ENCODE measurements around the gene PHKG2. TPM values are rescaled to one million over a fixed set of nuclear protein-coding genes. Genes with fewer than 3 reads are reported as not detected.

PHKG2 gene
- total RNA-seq, 1 donor from 2014 or later = 42.4 TPM

DNA sequence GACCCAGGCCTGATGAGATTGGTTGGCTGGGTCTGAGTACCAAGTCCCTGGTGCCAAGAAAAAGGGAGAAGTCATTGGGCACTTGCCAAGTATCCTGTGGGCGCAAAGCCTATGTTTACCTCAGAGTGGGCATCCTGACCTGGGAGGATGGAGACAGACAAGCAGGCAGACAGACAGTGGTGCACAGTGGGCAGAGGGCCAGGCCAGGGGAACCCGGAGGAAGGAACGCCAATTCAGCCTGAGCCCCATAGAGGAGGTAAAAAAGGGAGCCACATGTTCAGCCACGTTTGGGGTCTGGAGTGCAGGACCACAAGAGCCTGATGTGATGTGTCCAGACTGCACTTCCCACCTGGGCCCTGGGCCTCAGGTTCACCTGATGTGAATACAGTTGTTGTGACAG lies 5.4 kb downstream of the PHKG2 start:
- H3K4me3 Mint-ChIP-seq = no peak overlapping the region
- peaks cover 8% of the 10 kb centered on the region for H3K36me3 Mint-ChIP-seq
- no peaks in the 10 kb centered on the region for H3K9me3 Mint-ChIP-seq
- TF ChIP-seq, protein P1, sequence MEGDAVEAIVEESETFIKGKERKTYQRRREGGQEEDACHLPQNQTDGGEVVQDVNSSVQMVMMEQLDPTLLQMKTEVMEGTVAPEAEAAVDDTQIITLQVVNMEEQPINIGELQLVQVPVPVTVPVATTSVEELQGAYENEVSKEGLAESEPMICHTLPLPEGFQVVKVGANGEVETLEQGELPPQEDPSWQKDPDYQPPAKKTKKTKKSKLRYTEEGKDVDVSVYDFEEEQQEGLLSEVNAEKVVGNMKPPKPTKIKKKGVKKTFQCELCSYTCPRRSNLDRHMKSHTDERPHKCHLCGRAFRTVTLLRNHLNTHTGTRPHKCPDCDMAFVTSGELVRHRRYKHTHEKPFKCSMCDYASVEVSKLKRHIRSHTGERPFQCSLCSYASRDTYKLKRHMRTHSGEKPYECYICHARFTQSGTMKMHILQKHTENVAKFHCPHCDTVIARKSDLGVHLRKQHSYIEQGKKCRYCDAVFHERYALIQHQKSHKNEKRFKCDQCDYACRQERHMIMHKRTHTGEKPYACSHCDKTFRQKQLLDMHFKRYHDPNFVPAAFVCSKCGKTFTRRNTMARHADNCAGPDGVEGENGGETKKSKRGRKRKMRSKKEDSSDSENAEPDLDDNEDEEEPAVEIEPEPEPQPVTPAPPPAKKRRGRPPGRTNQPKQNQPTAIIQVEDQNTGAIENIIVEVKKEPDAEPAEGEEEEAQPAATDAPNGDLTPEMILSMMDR (conservative IDR thresholded peaks at IDR 0.05) = no peak
- H3K4me1 Mint-ChIP-seq (ENCODE audit: unreplicated experiment) = no peaks in the 10 kb centered on the region
- no peak overlapping the region for H3K27ac Mint-ChIP-seq
- no peaks in the 10 kb centered on the region for H3K27me3 Mint-ChIP-seq
- no peak for DNase-seq (ENCODE audit: extremely low spot score, unreplicated experiment)

DNA sequence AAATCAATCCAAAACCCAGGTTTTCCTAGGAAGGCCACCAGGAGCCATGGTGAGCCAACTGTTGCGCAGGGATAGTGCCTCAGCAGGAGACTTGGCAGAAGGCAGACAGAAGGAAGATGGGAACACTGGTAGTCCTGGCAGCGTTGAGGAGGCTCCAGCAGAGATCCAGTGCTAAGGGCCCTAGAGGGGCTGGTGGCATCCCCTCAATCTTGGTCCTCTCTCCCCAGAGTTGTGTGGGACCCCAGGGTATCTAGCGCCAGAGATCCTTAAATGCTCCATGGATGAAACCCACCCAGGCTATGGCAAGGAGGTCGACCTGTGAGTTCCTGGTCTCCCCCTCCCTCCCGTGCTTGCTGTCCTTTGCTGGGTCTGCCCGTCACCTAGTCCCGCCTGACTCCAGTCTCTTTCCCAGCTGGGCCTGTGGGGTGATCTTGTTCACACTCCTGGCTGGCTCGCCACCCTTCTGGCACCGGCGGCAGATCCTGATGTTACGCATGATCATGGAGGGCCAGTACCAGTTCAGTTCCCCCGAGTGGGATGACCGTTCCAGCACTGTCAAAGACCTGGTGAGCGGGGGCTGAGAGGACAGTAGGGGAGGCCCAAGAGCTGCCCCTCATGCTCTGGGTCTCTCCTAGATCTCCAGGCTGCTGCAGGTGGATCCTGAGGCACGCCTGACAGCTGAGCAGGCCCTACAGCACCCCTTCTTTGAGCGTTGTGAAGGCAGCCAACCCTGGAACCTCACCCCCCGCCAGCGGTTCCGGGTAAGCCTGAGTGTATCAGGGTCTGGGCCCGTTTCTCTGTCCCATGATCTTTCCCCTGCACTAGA lies 7.9 kb downstream of the PHKG2 start:
- Mint-ChIP-seq H3K4me3 (no peak overlapping the region), H3K4me1 (ENCODE audit: unreplicated experiment) (peaks cover 8% of the 10 kb centered on the region), H3K27me3 (no peaks in the 10 kb centered on the region), H3K27ac (no peak overlapping the region), H3K36me3 (peaks cover 8% of the 10 kb centered on the region), H3K9me3 (no peaks in the 10 kb centered on the region)
- TF ChIP-seq, protein P1 (conservative IDR thresholded peaks at IDR 0.05) = no peak
- DNase-seq (ENCODE audit: extremely low spot score, unreplicated experiment) = no peak

DNA sequence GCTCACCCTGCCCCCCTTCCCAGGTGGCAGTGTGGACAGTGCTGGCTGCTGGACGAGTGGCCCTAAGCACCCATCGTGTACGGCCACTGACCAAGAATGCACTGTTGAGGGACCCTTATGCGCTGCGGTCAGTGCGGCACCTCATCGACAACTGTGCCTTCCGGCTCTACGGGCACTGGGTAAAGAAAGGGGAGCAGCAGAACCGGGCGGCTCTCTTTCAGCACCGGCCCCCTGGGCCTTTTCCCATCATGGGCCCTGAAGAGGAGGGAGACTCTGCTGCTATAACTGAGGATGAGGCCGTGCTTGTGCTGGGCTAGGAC lies 8.5 kb downstream of the PHKG2 start:
- H3K27ac Mint-ChIP-seq = no peak overlapping the region
- H3K4me1 Mint-ChIP-seq (ENCODE audit: unreplicated experiment) = peaks cover 8% of the 10 kb centered on the region
- no peaks in the 10 kb centered on the region for H3K9me3 Mint-ChIP-seq
- peaks cover 3% of the 10 kb centered on the region for H3K36me3 Mint-ChIP-seq
- H3K4me3 Mint-ChIP-seq = no peak overlapping the region
- H3K27me3 Mint-ChIP-seq = no peaks in the 10 kb centered on the region
- TF ChIP-seq, protein P1 (conservative IDR thresholded peaks at IDR 0.05) = no peak
- DNase-seq (ENCODE audit: extremely low spot score, unreplicated experiment) = no peak

DNA sequence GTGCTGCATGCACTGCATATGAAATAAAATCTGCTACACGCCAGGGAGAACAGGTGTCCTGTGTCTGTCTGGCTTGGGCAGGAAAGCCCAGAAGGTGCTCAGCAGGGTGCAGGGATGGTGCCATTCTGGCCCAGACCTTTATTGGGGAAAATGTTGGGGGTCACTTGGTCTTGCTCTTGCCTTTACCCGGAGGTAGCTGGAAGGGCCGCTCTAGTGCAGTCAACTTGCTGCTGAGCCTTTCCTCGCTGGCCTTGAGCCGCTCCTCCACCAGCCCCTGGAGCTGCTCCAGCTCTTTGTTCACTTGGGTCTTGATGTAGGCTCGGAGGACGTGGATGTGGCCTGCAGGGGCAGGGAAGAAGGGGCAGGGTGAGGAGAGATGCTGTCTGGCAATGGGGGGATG lies 9.1 kb downstream of the PHKG2 start:
- H3K9me3 Mint-ChIP-seq = no peaks in the 10 kb centered on the region
- no peak overlapping the region for H3K4me3 Mint-ChIP-seq
- peaks cover 3% of the 10 kb centered on the region for H3K36me3 Mint-ChIP-seq
- no peak for DNase-seq (ENCODE audit: extremely low spot score, unreplicated experiment)
- H3K27me3 Mint-ChIP-seq = no peaks in the 10 kb centered on the region
- no peak overlapping the region for H3K27ac Mint-ChIP-seq
- H3K4me1 Mint-ChIP-seq (ENCODE audit: unreplicated experiment) = peaks cover 8% of the 10 kb centered on the region
- TF ChIP-seq, protein P1 (conservative IDR thresholded peaks at IDR 0.05) = no peak

DNA sequence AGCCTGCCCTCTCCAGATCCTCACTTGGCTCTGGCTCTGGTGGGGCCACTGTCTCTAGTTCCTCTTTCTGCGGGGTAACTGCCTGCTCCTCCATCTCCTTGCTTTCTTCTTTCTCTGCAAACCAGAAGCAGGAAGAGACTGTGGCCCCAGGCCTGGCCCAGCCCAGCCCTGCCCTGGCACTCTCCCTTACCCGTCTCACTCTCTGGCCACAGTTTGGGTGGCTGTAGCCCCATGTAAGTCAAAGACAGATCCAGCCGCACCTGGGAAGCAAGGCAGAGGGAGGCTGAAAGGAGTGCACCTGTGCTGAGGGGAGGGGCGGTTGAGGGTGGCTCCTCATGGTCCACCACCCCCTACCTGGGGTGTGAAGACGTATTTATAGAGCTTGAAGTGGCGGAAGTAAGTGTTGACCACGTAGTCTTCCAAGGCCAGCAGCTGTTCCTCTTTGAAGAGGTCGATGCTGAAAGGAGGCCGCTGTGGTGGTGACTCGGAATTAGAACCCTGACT lies 10.8 kb downstream of the PHKG2 start:
- TF ChIP-seq, protein P1 (conservative IDR thresholded peaks at IDR 0.05) = no peak
- H3K27me3 Mint-ChIP-seq = no peaks in the 10 kb centered on the region
- no peak for DNase-seq (ENCODE audit: extremely low spot score, unreplicated experiment)
- no peaks in the 10 kb centered on the region for H3K9me3 Mint-ChIP-seq
- peaks cover 17% of the 10 kb centered on the region for H3K4me1 Mint-ChIP-seq (ENCODE audit: unreplicated experiment)
- peak overlapping the region; percentile 47 for H3K4me3 Mint-ChIP-seq
- peaks cover 3% of the 10 kb centered on the region for H3K36me3 Mint-ChIP-seq
- H3K27ac Mint-ChIP-seq = no peak overlapping the region

All from type B pancreatic cell (in vitro differentiated cells).